Panc1 (cell line): ENCODE data around the gene CEBPB. TPM values are rescaled to one million over a fixed set of nuclear protein-coding genes. Genes with fewer than 3 reads are reported as not detected.

Experiments
- ATAC-seq: fragments of 200-7000 bp; cut with Tn5 transposase; 2 replicates; pipeline ENCODE4 v1.9.1; 2020; ENCODE audit warnings: mild to moderate bottlenecking, moderate library complexity
- BruUV-seq: library from RNA; stranded (reverse); fragments of 400-500 nt; replicated peaks from 2 replicates; lab custom pipeline; 2021; lab: Mats Ljungman, UMichigan
- CTCF ChIA-PET: fragments of 300-600 bp; sonication (Branson Sonifier 250); formaldehyde crosslinking; loops from one replicate; lab custom pipeline; 2022; ENCODE audit warnings: antibody characterized with exemption; lab: Charles Lee
- POLR2A ChIA-PET: fragments of 300-600 bp; sonication (Branson Sonifier 250); formaldehyde crosslinking; loops from one replicate; lab custom pipeline; 2022; ENCODE audit warnings: antibody characterized with exemption; lab: Charles Lee
- DNase-seq: peaks from one replicate; pipeline ENCODE4 v3.0.0-alpha.2; 2010; ENCODE audit warnings: low read depth, low spot score
- H3K27ac ChIP-seq: 2 replicates; pipeline ENCODE4 v1.5.1; 2011; ENCODE audit warnings: mild to moderate bottlenecking, low read length, inconsistent platforms
- H3K27me3 ChIP-seq: fragments of 200-500 bp; sonication (Bioruptor generic); 2 replicates; pipeline ENCODE4 v1.6.0; 2014; ENCODE audit warnings: low read length, inconsistent platforms; ENCODE audit not compliant: control insufficient read depth, insufficient read depth
- H3K36me3 ChIP-seq: fragments of 200-500 bp; sonication (Bioruptor generic); 2 replicates; pipeline ENCODE4 v1.5.1; 2014; ENCODE audit warnings: inconsistent platforms, mild to moderate bottlenecking, low read length, moderate library complexity; ENCODE audit not compliant: control insufficient read depth, insufficient read depth
- H3K4me1 ChIP-seq: 2 replicates; pipeline ENCODE4 v1.5.1; 2011; ENCODE audit warnings: inconsistent platforms, mild to moderate bottlenecking, low read length, moderate library complexity; ENCODE audit not compliant: control insufficient read depth, insufficient read depth
- H3K4me3 ChIP-seq, 2 experiments: 2 replicates each; pipeline ENCODE4 v1.5.1; 2011 to 2012; ENCODE audit warnings: low read depth in 2 of 2, low read length in 2 of 2, mild to moderate bottlenecking in 2 of 2, inconsistent platforms in 1 of 2, moderate library complexity in 1 of 2
- H3K9me3 ChIP-seq: fragments of 200-500 bp; sonication (Bioruptor generic); 2 replicates; pipeline ENCODE4 v1.5.1; 2014; ENCODE audit warnings: low read depth, mild to moderate bottlenecking, inconsistent platforms, low read length, moderate library complexity; ENCODE audit not compliant: control insufficient read depth, insufficient read depth
- POLR2AphosphoS5 ChIP-seq: IDR thresholded peaks from 2 replicates; pipeline ENCODE4 v1.6.1; 2012; ENCODE audit warnings: mild to moderate bottlenecking, low read depth, low read length, moderate library complexity
- REST ChIP-seq, 2 experiments: IDR thresholded peaks; 2 replicates each; pipeline ENCODE4 v1.6.1; 2011 to 2012; ENCODE audit warnings: low read depth in 2 of 2, control low read depth in 1 of 2, low read length in 1 of 2, mild to moderate bottlenecking in 1 of 2, moderate library complexity in 1 of 2; ENCODE audit not compliant: insufficient read depth in 1 of 2
- SIN3A ChIP-seq: IDR thresholded peaks from 2 replicates; pipeline ENCODE4 v1.6.1; 2012; ENCODE audit warnings: low read depth, mild to moderate bottlenecking, low read length, moderate library complexity, borderline replicate concordance; ENCODE audit not compliant: insufficient read depth
- TCF7L2 ChIP-seq: IDR thresholded peaks from 2 replicates; pipeline ENCODE4 v1.6.1; 2011; ENCODE audit warnings: mild to moderate bottlenecking, low read depth, low read length, inconsistent platforms
- in situ Hi-C: cut with HindIII; loops from 2 replicates; pipeline ENCODE4 v1.10.0; 2016; ENCODE audit warnings: low sequenced_read_pairs, low pct_unique_long_range_greater_than_20kb
- intact Hi-C: fragments of 100-400 bp; cut with micrococcal nuclease; formaldehyde crosslinking; loops from one replicate; pipeline ENCODE4 v1.10.0; 2022; ENCODE audit not compliant: unreplicated experiment
- total RNA-seq: library from RNA; stranded (reverse); gene quantifications from one replicate; pipeline ENCODE4 v1.2.1, GENCODE V29; 2021; ENCODE audit not compliant: unreplicated experiment
- TF ChIP-seq, protein P1 (sequence below): fragments of 450-650 bp; IDR thresholded peaks from 2 replicates; pipeline ENCODE4 v1.5.1; 2017; ENCODE audit warnings: mild to moderate bottlenecking

CEBPB gene
- total RNA-seq, 1 experiment from 2014 or later: 52.1 TPM

DNA sequence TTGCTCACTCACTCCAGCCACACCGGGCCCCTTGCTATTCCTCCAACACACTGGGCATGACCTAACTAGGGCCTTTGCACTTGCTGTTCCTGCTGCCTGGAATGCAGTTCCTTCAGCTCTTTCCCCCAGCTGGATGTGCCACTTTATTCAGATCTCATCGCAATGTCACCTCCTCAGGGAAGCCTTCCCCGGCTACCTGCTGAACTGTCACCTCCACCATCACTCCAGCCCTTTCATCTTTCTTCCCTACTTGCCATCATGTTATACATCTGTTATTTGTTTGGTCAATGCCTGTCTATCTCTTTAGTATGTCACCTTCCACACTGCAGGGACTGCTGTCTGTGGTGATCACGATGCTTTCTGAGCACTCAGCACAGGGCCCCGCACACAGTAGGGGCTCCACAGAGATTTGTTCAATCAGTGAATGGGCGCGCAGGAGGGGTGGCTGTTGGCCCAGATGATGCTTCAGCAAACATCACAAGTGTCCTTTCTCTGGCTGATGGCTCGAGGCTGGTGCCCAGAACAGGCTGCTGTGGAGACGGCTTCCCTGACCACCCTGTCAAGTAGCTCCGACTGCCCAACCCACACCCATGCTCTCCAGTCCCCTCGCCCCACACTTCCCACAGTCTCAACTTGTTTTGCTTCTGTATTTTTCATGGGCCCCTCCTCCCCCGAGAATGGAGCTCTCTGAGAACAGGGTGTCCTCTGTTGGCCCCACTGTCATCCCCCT is 31.8 kb downstream of the CEBPB start:
- Histone ChIP-seq H3K9me3 (no peaks in the 10 kb centered on the region), H3K27me3 (no peaks in the 10 kb centered on the region), H3K36me3 (no peaks in the 10 kb centered on the region), H3K4me1 (no peaks in the 10 kb centered on the region), H3K4me3 (no peak overlapping the region), H3K27ac (no peak overlapping the region)
- ChIA-PET CTCF (no interaction called here), POLR2A (no interaction called here)
- intact Hi-C loops: no loop called here
- no TSS peak for BruUV-seq
- TF ChIP-seq TCF7L2 (no peak), POLR2AphosphoS5 (no peak), SIN3A (no peak), REST (IDR thresholded peaks at IDR 0.05; ENCODE audit: insufficient read depth in 1 of 2, low read depth in 2 of 2, low read length in 1 of 2) (no peak)
- TF ChIP-seq, protein P1, sequence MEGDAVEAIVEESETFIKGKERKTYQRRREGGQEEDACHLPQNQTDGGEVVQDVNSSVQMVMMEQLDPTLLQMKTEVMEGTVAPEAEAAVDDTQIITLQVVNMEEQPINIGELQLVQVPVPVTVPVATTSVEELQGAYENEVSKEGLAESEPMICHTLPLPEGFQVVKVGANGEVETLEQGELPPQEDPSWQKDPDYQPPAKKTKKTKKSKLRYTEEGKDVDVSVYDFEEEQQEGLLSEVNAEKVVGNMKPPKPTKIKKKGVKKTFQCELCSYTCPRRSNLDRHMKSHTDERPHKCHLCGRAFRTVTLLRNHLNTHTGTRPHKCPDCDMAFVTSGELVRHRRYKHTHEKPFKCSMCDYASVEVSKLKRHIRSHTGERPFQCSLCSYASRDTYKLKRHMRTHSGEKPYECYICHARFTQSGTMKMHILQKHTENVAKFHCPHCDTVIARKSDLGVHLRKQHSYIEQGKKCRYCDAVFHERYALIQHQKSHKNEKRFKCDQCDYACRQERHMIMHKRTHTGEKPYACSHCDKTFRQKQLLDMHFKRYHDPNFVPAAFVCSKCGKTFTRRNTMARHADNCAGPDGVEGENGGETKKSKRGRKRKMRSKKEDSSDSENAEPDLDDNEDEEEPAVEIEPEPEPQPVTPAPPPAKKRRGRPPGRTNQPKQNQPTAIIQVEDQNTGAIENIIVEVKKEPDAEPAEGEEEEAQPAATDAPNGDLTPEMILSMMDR: no peak
- in situ Hi-C loops: no loop called here
- no peak for DNase-seq
- ATAC-seq: no peak

DNA sequence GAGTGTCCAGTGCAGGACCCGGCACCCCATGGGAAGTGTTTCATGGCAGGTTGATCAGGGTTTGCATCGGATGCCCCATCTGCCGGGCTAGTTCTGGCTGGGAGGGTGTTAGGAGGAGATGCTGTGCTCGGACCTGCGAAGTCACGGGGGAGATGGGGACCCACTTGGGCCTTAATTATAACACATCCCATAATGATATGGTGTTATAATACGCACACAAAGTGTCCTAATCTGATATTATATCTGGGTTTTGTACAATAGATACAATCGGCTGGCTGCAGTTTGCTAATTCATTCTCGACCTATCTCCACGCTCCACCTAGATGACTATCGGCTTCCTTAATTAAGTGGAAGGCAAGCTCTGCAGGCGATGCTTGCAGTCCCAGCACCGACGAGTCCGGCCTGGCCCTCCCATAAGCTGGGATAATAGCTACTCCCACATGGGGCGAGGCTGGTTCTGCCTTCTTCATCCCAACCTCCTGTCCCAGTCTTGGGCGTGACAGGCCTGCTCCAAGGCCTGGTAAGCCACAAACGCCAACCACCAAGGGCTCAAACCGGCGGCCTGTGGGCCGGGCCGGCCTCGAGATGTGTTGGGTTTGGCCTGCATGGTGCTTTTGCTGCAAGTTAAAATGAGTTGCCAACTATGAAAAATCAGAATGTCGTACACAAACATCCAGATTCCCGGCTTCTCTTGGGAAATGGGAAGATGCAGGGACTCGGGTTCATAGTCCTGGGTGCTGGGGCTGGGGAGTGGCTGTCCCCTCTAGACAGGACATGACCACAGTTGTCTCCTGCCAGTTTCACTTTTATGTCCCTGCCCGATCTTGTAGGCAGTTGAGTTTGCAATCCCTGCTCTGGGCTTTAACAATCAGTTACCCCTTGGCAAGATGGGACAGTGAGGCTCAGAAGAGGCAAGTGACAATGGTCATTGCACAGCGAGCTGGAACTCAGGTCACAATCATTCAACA is 32.7 kb downstream of the CEBPB start:
- intact Hi-C loops: no loop called here
- TF ChIP-seq TCF7L2 (no peak), POLR2AphosphoS5 (no peak), SIN3A (no peak), REST (IDR thresholded peaks at IDR 0.05; ENCODE audit: insufficient read depth in 1 of 2, low read depth in 2 of 2, low read length in 1 of 2) (no peak)
- TF ChIP-seq, protein P1: no peak
- no peak for ATAC-seq
- no TSS peak for BruUV-seq
- Histone ChIP-seq H3K9me3 (no peaks in the 10 kb centered on the region), H3K27ac (no peak overlapping the region), H3K4me1 (no peaks in the 10 kb centered on the region), H3K36me3 (no peaks in the 10 kb centered on the region), H3K4me3 (no peak overlapping the region), H3K27me3 (no peaks in the 10 kb centered on the region)
- CTCF ChIA-PET: interaction anchor here (0.6 kb wide), 1 partner anchor 117 kb away, joined by 8 read pairs; no protein-coding TSS in a partner anchor
- no peak for DNase-seq
- POLR2A ChIA-PET: no interaction called here
- in situ Hi-C loops: no loop called here
